ENCODE results near the gene CCHCR1. TPM values are rescaled to one million over a fixed set of nuclear protein-coding genes. Genes with fewer than 3 reads are reported as not detected.
"Not testable (repeated sequence)": the region's sequence is repeated elsewhere in the genome, so short reads cannot be mapped to it uniquely, and the experiment has no call there.

CCHCR1 gene
- polyA plus RNA-seq, 1 experiment, result 10.4 TPM

GRCh38 chr6:31187780-31188194 is 30.2 kb upstream of the CCHCR1 start:
- no peak overlapping the region for H3K27ac ChIP-seq (ENCODE audit: low read depth, low read length)
- CTCF ChIA-PET, result interaction anchor here (1.0 kb wide), 1 partner anchor 13 kb away, joined by 3 read pairs; no protein-coding TSS in a partner anchor
- POLR2A ChIA-PET, result interaction anchor here (0.7 kb wide), 1 partner anchor 344 kb away, joined by 3 read pairs; no protein-coding TSS in a partner anchor

GRCh38 chr6:31186052-31186734 is 28.6 kb upstream of the CCHCR1 start:
- no peak for TF ChIP-seq CTCF (IDR thresholded peaks at IDR 0.05; ENCODE audit: low read depth, low read length)
- POLR2A ChIA-PET, result no interaction called here
- no peaks in the 10 kb centered on the region for H3K27me3 ChIP-seq (ENCODE audit: control insufficient read depth, insufficient read depth, low read length)
- no peak overlapping the region for H3K4me3 ChIP-seq (ENCODE audit: low read depth, low read length)
- no peak overlapping the region for H3K27ac ChIP-seq (ENCODE audit: low read depth, low read length)
- CTCF ChIA-PET, result no interaction called here
- no peak for DNase-seq (ENCODE audit: low read depth, low spot score)
- peaks cover under 1% of the 10 kb centered on the region; the same call in 1 of the 2 replicates for H3K9me3 ChIP-seq (ENCODE audit: control insufficient read depth, insufficient read depth, low read length)

More at GRCh38 chr6:31187780-31188194, 30.2 kb upstream of the CCHCR1 start:
- no peak for DNase-seq (ENCODE audit: low read depth, low spot score)
- Histone ChIP-seq H3K27me3 (ENCODE audit: control insufficient read depth, insufficient read depth, low read length) (no peaks in the 10 kb centered on the region), H3K9me3 (ENCODE audit: control insufficient read depth, insufficient read depth, low read length) (no peaks in the 10 kb centered on the region), H3K4me3 (ENCODE audit: low read depth, low read length) (no peak overlapping the region)
- TF ChIP-seq CTCF (IDR thresholded peaks at IDR 0.05; ENCODE audit: low read depth, low read length), result no peak

DNA sequence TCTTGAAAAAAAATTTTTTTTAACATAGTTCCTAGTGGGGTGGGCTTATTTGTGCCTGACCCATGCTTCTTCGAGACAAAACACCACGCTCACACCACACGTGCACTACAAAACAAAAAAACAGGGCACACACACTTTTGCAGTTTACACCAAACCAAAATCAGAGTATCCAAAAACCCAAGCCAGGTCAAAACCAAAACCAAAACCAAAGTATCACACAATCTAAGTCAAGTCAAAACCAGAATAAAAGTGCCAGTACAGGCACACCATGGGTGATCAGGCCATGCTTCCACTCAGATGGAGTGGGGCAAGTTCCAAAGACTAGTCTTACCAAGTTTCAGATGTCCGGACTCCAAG is 28.1 kb upstream of the CCHCR1 start:
- H3K4me3 ChIP-seq (ENCODE audit: low read depth, low read length); POLR2A ChIA-PET; H3K27me3 ChIP-seq (ENCODE audit: control insufficient read depth, insufficient read depth, low read length); H3K27ac ChIP-seq (ENCODE audit: low read depth, low read length); H3K9me3 ChIP-seq (ENCODE audit: control insufficient read depth, insufficient read depth, low read length); DNase-seq (ENCODE audit: low read depth, low spot score); CTCF ChIA-PET: not testable (repeated sequence)

- H3K27me3 ChIP-seq (ENCODE audit: control insufficient read depth, insufficient read depth, low read length); H3K9me3 ChIP-seq (ENCODE audit: control insufficient read depth, insufficient read depth, low read length); DNase-seq (ENCODE audit: low read depth, low spot score); CTCF ChIA-PET; H3K27ac ChIP-seq (ENCODE audit: low read depth, low read length); H3K4me3 ChIP-seq (ENCODE audit: low read depth, low read length); POLR2A ChIA-PET: not testable (repeated sequence)
Observed at GRCh38 chr6:31183859-31184258, 26.3 kb upstream of the CCHCR1 start.

DNA sequence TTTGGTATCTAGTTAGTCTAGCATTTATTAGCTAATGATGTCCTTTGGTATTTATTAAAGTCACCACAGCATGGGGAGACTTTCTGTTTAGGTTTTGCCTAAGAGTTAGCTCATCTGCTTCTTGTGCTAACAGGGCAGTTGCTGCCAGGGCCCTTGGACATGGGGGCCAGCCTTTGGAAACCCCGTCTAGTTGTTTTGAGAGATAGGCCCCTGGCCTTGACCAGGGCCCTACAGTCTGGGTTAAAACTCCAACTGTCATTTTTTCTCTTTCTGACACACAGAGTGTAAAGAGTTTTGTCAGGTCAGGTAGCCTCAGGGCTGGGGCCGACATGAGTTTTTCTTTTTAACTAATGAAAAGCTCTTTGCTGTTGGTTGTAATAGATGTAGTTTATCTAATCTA is 25.7 kb upstream of the CCHCR1 start:
- CTCF ChIA-PET; H3K4me3 ChIP-seq (ENCODE audit: low read depth, low read length); DNase-seq (ENCODE audit: low read depth, low spot score); POLR2A ChIA-PET; H3K27ac ChIP-seq (ENCODE audit: low read depth, low read length); H3K27me3 ChIP-seq (ENCODE audit: control insufficient read depth, insufficient read depth, low read length); H3K9me3 ChIP-seq (ENCODE audit: control insufficient read depth, insufficient read depth, low read length): not testable (repeated sequence)

DNA sequence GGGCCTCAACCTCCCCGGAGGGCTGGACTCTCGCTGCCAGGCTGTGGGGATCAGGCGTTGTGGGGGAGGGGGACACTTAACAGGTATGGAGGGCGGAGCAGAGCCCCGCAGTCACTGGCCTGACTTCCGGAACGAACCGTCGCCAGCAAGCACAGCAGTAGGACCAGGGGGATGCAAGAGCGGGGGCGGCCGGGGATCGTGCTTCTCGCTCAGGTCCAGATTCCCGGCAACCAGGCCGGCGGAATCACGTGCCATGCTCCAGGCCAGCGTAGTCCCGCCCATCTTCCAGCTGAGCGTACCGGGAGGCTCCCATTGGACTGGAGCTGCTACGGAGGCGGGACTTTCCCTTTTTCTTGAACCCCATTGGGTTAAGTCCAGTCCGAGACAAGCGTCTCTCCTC is 22.9 kb upstream of the CCHCR1 start:
- peaks cover 8% of the 10 kb centered on the region; the same call in 1 of the 2 replicates for H3K9me3 ChIP-seq (ENCODE audit: control insufficient read depth, insufficient read depth, low read length)
- no peak for TF ChIP-seq CTCF (IDR thresholded peaks at IDR 0.05; ENCODE audit: low read depth, low read length)
- POLR2A ChIA-PET, result no interaction called here
- CTCF ChIA-PET, result no interaction called here
- no peaks in the 10 kb centered on the region for H3K27me3 ChIP-seq (ENCODE audit: control insufficient read depth, insufficient read depth, low read length)
- H3K27ac ChIP-seq (ENCODE audit: low read depth, low read length), result no peak overlapping the region
- no peak for DNase-seq (ENCODE audit: low read depth, low spot score)
- H3K4me3 ChIP-seq (ENCODE audit: low read depth, low read length), result peak overlapping the region; percentile 20

Measured in AG04450 (cell line).